HTR-8/SVneo (cell line): ENCODE measurements around the gene CNTNAP2.

Experiments
- DNase-seq: peaks from one replicate; pipeline ENCODE4 v3.0.0; 2011; ENCODE audit warnings: low spot score, mixed read lengths; ENCODE audit not compliant: insufficient read length
- FAIRE-seq: peaks from 2 replicates; lab custom pipeline; 2011; peaks lifted over from hg19 to GRCh38; lab: Jason Lieb, UNC

CNTNAP2 gene

GRCh38 chr7:146725520-146725919, 608.9 kb downstream of the CNTNAP2 start:
- DNase-seq (no peak), FAIRE-seq (no peak)

GRCh38 chr7:146728141-146728540, 611.5 kb downstream of the CNTNAP2 start:
- no peak for FAIRE-seq

GRCh38 chr7:146728611-146729010, 612.0 kb downstream of the CNTNAP2 start:
- DNase-seq = no peak
- FAIRE-seq = no peak

More at GRCh38 chr7:146728141-146728540, 611.5 kb downstream of the CNTNAP2 start:
- no peak for DNase-seq

GRCh38 chr7:146731185-146731584, 614.6 kb downstream of the CNTNAP2 start:
- FAIRE-seq (no peak), DNase-seq (no peak)

GRCh38 chr7:146735992-146736391, 619.4 kb downstream of the CNTNAP2 start:
- FAIRE-seq = no peak

GRCh38 chr7:146736446-146737190, 620.0 kb downstream of the CNTNAP2 start:
- DNase-seq (no peak), FAIRE-seq (no peak)

More at GRCh38 chr7:146735992-146736391, 619.4 kb downstream of the CNTNAP2 start:
- no peak for DNase-seq

- no peak for FAIRE-seq
- no peak for DNase-seq
These were observed 623.4 kb downstream of the CNTNAP2 start for GRCh38 chr7:146740039-146740438.

- DNase-seq (no peak), FAIRE-seq (no peak)
These were observed 625.3 kb downstream of the CNTNAP2 start for GRCh38 chr7:146741911-146742310.

- DNase-seq (no peak), FAIRE-seq (no peak)
These were observed 637.8 kb downstream of the CNTNAP2 start for GRCh38 chr7:146754385-146754784.

- no peak for FAIRE-seq
- no peak for DNase-seq
These were observed 639.0 kb downstream of the CNTNAP2 start for GRCh38 chr7:146755585-146755984.

- DNase-seq = no peak
- no peak for FAIRE-seq
These were observed 647.9 kb downstream of the CNTNAP2 start for GRCh38 chr7:146764458-146764857.

GRCh38 chr7:146768957-146769356, 652.4 kb downstream of the CNTNAP2 start:
- FAIRE-seq = no peak
- DNase-seq = no peak

GRCh38 chr7:146772601-146773000, 656.0 kb downstream of the CNTNAP2 start:
- no peak for FAIRE-seq
- DNase-seq = peak; percentile 1

- FAIRE-seq (no peak), DNase-seq (peak; percentile 1)
These were observed 656.9 kb downstream of the CNTNAP2 start for GRCh38 chr7:146773506-146773905.

GRCh38 chr7:146781352-146782116, 664.9 kb downstream of the CNTNAP2 start:
- FAIRE-seq = no peak
- no peak for DNase-seq

- FAIRE-seq (no peak), DNase-seq (no peak)
These were observed 670.7 kb downstream of the CNTNAP2 start for GRCh38 chr7:146787266-146787665.

- DNase-seq (no peak), FAIRE-seq (no peak)
These were observed 671.4 kb downstream of the CNTNAP2 start for GRCh38 chr7:146788008-146788407.

- no peak for DNase-seq
- FAIRE-seq = no peak
These were observed 675.0 kb downstream of the CNTNAP2 start for GRCh38 chr7:146791344-146792285.

- no peak for FAIRE-seq
These were observed 688.0 kb downstream of the CNTNAP2 start for GRCh38 chr7:146804620-146805019.

GRCh38 chr7:146805082-146805481, 688.5 kb downstream of the CNTNAP2 start:
- DNase-seq (no peak), FAIRE-seq (no peak)

More at GRCh38 chr7:146804620-146805019, 688.0 kb downstream of the CNTNAP2 start:
- no peak for DNase-seq
